RWPE1 (cell line): ENCODE measurements around the gene N4BP2L1.

Experiments
- CTCF ChIA-PET: fragments of 350-600 bp; sonication (Branson Sonifier 250); formaldehyde crosslinking; extraction: SDS; loops from one replicate; lab custom pipeline; 2021; lab: Yijun Ruan, JAX
- POLR2A ChIA-PET: fragments of 400-600 bp; formaldehyde crosslinking; extraction: SDS; loops from one replicate; lab custom pipeline; 2020; ENCODE audit warnings: antibody characterized with exemption; ENCODE audit not compliant: low non-redundant PET; lab: Yijun Ruan, JAX
- DNase-seq: peaks from one replicate; pipeline ENCODE4 v3.0.0; 2012; ENCODE audit warnings: low spot score
- H3K27ac ChIP-seq: fragments of 450-650 bp; 2 replicates; pipeline ENCODE4 v1.5.1; 2017
- TF ChIP-seq, protein P1 (sequence below): fragments of 450-650 bp; conservative IDR thresholded peaks from 2 replicates; pipeline ENCODE4 v1.5.1; 2017; ENCODE audit warnings: low read depth, mild to moderate bottlenecking

The N4BP2L1 gene

DNA sequence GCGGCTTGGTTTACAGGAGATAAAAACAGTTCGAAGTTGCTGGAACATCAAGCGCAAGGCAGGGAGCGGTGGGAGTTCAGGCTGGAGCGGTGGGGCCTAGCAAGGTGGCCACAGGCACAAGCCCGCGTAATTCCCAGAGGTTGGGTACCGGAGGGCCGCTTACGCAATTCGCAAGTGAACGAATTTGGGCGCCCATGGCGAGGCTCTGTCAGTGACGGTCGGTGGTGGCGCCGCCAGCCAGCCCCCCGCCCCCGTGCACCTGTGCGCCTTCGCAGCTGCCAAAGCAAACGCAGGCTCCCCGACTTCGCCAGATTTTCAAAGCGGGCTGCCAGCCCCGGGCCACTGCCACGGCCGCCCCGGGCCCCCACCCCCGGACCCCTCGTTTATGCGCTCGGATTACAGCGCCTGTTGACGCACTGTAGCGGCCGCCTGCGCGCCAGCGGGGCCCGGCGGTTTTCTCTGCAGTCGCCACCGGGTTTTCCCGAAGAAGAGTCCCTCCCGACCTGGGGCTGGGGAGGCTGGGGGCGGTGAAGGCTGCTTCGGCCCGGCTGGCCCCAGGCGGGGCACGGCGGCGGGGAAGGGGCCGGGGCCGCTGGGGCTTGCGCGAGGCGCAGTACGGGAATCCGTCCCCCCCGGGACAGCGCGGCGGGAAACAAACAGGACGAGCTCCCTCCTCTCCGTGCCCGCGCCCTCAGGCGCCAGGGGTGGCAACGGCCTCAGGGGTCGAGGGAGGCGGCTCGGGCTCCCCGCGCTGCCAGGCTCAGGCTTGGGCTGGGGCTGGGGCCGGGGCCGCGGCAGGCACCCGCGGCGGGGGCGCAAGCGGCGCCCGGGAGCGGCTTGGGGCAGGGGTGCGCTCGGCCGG lies 709 bp downstream of the N4BP2L1 start:
- TF ChIP-seq, protein P1, sequence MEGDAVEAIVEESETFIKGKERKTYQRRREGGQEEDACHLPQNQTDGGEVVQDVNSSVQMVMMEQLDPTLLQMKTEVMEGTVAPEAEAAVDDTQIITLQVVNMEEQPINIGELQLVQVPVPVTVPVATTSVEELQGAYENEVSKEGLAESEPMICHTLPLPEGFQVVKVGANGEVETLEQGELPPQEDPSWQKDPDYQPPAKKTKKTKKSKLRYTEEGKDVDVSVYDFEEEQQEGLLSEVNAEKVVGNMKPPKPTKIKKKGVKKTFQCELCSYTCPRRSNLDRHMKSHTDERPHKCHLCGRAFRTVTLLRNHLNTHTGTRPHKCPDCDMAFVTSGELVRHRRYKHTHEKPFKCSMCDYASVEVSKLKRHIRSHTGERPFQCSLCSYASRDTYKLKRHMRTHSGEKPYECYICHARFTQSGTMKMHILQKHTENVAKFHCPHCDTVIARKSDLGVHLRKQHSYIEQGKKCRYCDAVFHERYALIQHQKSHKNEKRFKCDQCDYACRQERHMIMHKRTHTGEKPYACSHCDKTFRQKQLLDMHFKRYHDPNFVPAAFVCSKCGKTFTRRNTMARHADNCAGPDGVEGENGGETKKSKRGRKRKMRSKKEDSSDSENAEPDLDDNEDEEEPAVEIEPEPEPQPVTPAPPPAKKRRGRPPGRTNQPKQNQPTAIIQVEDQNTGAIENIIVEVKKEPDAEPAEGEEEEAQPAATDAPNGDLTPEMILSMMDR = no peak
- ChIA-PET CTCF (no interaction called here), POLR2A (no interaction called here)
- no peak for DNase-seq
- peak overlapping the region; percentile 42 for H3K27ac ChIP-seq

DNA sequence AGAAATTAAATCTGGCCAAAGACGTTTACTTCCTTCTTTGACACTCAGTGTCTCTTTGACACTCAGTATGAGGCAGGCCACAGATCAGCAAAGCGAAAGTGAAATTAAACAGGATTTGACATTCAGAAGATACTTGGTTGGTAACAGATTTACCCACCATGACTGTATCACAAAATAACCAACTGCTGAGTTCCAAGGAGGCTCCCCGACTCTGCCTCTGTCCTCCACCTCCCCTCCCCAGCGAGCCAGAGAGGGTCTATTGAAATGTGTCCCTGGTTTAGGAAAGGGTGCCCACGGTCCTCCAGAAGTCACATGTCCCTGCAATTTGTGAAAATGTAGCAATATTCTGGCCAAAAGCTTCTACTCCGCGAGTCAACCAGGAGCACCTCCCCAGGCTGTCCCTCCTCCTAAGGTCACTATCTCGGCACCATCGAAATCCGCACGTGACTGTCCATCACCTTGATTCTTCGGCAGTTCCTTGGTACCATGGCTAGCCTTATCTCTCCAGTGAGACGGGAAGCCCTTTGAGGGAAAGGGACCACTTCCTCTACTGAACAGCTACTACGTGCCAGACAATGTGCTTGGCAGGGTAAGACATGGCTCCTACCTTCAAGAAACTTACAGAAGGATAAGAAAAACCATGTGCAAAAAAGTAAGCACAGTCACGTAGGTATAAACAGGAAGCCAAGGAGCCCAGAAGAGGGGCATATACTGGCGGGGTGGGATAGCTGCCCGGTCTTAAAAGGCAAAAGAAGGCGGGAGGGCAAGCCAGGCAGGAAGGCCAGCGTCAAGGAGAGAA lies 1.5 kb downstream of the N4BP2L1 start:
- POLR2A ChIA-PET = no interaction called here
- no peak for DNase-seq
- TF ChIP-seq, protein P1 = no peak
- CTCF ChIA-PET = no interaction called here
- no peak overlapping the region for H3K27ac ChIP-seq

GRCh38 chr13:32425158-32425557 lies 2.8 kb downstream of the N4BP2L1 start:
- POLR2A ChIA-PET = no interaction called here
- no peak for DNase-seq
- TF ChIP-seq, protein P1 = no peak
- H3K27ac ChIP-seq = no peak overlapping the region
- CTCF ChIA-PET = interaction anchor here (0.7 kb wide), 1 partner anchor 144 kb away, joined by 3 read pairs; no protein-coding TSS in a partner anchor

- ChIA-PET CTCF (no interaction called here), POLR2A (interaction anchor here (0.5 kb wide), 1 partner anchor 918 kb away, joined by 3 read pairs; no protein-coding TSS in a partner anchor)
- DNase-seq = no peak
- TF ChIP-seq, protein P1 = no peak
- no peak overlapping the region for H3K27ac ChIP-seq
These were observed 4.3 kb downstream of the N4BP2L1 start for GRCh38 chr13:32423592-32423991.

- no peak overlapping the region for H3K27ac ChIP-seq
- POLR2A ChIA-PET = no interaction called here
- TF ChIP-seq, protein P1 = no peak
- no peak for DNase-seq
- CTCF ChIA-PET = no interaction called here
These were observed 8.1 kb downstream of the N4BP2L1 start for GRCh38 chr13:32419862-32420261.

- no peak for DNase-seq
- H3K27ac ChIP-seq = no peak overlapping the region
- ChIA-PET CTCF (no interaction called here), POLR2A (no interaction called here)
- TF ChIP-seq, protein P1 = no peak
These were observed 9.9 kb downstream of the N4BP2L1 start for GRCh38 chr13:32417995-32418394.
